ENCODE results near the gene ZNF543.
"Not testable (repeated sequence)": the region's sequence is repeated elsewhere in the genome, so short reads cannot be mapped to it uniquely, and the experiment has no call there.

ZNF543 gene

GRCh38 chr19:57321751-57322150, 1.5 kb downstream of the ZNF543 start:
- no peak for DNase-seq

GRCh38 chr19:57324992-57325391, 4.7 kb downstream of the ZNF543 start:
- DNase-seq, result no peak

DNA sequence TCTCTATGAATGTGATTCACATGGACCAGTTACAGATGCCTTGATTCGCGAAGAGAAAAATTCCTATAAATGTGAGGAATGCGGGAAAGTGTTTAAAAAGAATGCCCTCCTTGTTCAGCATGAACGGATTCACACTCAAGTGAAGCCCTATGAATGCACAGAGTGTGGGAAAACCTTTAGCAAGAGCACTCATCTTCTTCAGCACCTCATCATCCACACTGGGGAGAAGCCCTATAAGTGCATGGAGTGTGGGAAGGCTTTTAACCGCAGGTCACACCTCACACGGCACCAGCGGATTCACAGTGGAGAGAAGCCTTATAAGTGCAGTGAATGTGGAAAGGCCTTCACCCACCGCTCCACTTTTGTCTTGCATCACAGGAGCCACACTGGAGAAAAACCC, 7.7 kb downstream of the ZNF543 start:
- no peak for DNase-seq

- DNase-seq, result no peak
These were observed 13.9 kb downstream of the ZNF543 start for GRCh38 chr19:57334191-57334590.

DNA sequence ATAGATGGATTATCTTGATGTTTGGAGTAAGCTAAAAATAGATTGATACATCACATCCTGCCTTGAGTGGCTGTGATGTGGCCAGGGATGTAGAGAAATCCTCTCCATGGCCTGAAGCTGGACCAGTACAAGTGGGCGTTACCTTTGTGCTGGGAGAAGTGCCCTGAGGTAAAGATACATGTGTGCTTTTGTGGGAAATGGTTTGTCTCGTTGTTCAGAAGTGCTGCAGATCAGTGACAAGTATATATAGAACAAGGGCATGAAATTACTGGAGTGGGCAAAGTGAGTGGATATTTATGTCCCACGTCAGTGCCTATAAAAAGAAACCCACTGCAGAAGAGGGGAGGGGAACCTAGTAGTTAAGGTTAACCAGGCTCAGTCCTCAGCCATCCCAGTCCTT, 18.6 kb downstream of the ZNF543 start:
- DNase-seq, result no peak

DNA sequence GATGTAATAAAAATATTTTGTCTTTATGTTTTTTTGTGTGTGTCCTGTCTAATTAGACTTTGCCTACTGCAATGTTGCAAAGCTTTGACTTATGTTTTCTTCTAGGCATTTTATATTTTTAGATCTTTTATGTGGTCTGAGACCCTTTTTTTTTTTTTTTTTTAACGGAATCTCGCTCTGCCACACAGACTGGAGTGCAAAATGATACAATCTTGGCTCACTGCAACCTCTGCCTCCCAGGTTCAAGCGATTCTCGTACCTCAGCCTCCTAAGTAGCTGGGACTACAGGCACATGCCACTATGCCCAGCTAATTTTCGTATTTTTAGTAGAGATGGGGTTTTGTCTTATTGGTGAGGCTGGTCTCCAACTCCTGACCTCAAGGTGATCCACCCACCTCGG, 22.3 kb downstream of the ZNF543 start:
- DNase-seq, result no peak

DNA sequence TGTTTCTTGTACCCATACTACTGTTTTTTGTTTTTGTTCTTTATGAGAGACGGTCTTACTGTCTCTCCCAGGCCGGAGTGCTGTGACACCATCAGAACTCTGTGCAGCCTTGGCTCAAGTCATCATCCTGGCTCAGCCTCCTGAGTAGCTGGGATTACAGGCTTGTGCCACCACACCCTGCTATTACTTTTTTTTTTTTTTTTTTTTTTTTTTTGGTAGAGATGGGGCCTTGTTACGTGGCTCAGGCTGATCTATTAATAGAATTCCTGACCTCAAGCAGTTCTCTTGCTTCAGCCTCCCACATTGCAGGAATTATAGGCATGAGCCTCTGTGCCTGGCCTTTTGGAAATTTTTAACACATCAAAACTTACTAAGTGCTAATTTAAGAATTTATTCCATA, 27.9 kb downstream of the ZNF543 start:
- DNase-seq, result no peak

DNA sequence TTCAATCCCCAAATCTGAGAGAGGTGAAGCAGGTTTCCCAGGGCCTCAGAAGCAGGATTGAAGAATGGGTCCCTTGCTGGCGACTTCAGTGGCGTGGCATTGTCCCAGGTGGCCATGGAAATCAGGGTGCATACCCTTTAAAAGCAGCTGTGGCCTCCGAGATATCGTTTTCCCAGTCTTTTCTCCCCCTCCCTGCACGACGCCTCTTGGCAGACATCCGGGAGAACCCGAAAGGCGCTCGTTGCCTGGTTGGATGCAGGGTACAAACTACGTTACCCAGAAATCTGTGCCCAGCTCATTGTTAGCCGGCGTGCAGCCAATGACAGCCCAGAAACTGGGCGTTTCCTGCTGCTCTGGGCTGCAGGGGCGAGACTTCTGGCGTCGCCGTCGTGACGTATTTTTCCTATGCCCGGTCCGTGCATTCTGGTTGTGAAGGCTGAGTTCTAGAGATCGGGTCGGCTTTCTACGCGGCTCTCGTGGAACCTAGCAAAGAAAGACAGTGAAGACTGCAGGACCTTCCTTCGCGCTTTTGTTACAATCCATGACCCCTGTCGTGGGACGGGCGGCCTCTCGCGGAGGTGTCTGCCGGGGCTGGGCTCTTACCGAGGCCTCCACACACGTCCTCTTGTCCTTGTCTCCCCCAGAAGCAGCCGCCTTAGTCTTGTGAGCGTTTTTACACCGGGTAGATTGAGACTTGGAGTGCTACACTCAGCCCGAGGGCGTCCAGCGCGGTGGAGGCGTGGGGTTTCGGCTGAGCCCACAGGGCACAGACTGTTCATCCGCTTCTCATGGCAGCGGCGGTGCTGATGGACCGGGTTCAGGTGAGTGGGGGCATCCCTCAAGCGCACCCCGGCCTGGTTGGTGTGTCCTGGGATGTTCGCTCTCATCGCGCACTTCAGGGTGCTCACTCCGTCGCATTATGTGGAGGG, 30.9 kb downstream of the ZNF543 start, which contains the start of gene ZNF304:
Gene ZNF304, plus strand, starts transcription at position 395 of the 929 bp plus-strand sequence. Its CDS starts 394 bp downstream, at position 789.
- DNase-seq, result peak; percentile 82 to 87

GRCh38 chr19:57351867-57352266, 31.6 kb downstream of the ZNF543 start:
- DNase-seq, result no peak

GRCh38 chr19:57355916-57356315, 35.6 kb downstream of the ZNF543 start:
- no peak for DNase-seq

- no peak for DNase-seq
These were observed 37.1 kb downstream of the ZNF543 start for GRCh38 chr19:57357406-57357805.

- DNase-seq, result no peak
These were observed 39.0 kb downstream of the ZNF543 start for GRCh38 chr19:57359300-57359699.

- DNase-seq, result no peak
These were observed 42.1 kb downstream of the ZNF543 start for GRCh38 chr19:57362419-57362818.

DNA sequence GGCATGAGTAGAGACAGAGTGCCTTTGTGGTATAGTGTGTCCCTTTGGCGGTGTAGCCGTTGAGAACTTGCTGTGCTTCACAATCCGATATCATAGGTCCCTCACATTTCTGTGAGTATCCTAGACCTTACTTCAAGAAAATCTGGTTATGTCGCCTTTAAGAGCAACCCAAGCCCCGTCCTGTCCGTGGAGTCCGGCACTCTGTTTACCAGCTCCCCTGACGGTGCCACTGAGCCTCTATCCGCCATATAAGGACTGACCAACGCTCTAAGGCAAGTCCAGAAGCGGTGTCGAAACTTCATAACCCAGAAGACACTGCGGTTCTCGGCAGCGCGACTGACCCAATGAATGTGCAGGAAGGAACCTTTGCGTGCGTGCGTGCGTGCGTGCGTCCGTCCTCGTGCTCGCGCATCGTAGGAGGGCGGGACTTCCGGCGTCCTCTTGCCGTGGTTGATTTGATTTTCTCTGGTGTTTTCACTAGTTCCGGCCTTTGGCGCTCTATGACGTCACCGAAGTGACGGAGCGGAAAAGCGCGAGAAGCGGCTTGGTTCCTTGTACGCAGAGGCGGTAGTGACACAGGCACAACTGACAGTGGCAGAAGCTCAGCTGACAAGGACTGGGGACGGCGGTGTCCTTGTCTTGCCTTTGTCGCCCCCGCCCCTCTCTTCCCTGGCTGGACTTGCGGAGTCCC, 42.9 kb downstream of the ZNF543 start, which contains the start of the genes TRAPPC2B and ZNF547:
Gene TRAPPC2B, plus strand, starts transcription at position 555 of the 691 bp plus-strand sequence. CDS start 1,283 bp downstream, outside the sequence.
Gene ZNF547, plus strand, starts transcription at position 555 of the 691 bp plus-strand sequence. CDS start 5,005 bp downstream, outside the sequence.
- peak; percentile 98 for DNase-seq

GRCh38 chr19:57363688-57364181, 43.5 kb downstream of the ZNF543 start:
- DNase-seq, result no peak

DNA sequence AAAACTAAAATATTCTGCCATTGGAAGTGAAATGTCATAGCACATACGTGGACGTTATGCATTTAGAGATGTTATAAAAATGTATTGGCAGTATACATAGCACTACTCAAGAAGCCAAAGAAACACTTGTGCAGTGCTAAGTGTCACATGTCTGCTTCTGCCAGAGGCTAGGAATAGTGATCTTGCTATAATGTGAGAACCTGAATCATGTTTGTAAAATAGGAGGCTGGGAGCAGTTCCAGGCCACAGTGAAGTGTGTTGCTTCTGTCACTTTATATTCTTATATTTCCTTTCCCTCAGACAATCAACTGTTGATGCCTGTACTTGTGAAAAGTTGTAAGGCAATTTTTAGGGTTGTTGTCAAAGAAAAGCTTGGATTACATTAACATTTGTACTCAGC, 46.5 kb downstream of the ZNF543 start:
- DNase-seq, result no peak

DNA sequence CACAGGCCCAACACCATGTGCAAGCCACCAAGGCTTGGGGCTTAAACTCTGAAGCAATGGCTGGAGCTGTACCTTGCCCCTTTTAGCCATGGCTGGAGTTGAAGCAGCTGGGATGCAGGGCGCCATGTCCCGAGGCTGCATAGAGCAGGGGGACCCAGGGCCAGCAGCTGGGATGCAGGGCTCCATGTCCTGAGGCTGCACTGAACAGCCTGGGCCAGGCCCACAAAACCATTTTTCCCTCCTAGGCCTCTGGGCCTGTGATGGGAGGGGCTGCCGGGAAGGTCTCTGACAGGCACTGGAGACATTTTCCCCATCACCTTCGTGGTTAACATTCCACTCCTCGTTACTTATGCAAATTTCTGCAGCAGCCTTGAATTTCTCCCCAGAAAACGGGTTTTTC, 53.9 kb downstream of the ZNF543 start:
- DNase-seq, result no peak

GRCh38 chr19:57374647-57375046, 54.4 kb downstream of the ZNF543 start:
- DNase-seq, result not testable (repeated sequence)

DNA sequence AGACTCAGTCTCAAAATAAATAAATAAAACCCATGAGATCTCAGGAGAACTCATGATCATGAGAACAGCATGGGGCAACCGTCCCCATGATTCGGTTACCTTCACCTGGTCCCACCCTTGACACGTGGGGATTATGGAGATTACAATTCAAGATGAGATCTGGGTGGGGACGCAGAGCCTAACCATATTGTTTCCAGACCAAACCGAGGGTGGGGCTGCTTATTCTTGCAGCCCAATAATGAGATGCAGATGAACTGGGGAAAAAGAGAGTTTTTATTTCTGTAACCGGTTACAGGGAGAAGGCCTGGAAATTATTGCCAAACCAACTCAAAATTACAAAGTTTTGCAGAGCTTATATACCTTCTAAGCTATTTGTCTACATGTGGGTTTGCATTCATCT, 55.9 kb downstream of the ZNF543 start:
- DNase-seq, result no peak

DNA sequence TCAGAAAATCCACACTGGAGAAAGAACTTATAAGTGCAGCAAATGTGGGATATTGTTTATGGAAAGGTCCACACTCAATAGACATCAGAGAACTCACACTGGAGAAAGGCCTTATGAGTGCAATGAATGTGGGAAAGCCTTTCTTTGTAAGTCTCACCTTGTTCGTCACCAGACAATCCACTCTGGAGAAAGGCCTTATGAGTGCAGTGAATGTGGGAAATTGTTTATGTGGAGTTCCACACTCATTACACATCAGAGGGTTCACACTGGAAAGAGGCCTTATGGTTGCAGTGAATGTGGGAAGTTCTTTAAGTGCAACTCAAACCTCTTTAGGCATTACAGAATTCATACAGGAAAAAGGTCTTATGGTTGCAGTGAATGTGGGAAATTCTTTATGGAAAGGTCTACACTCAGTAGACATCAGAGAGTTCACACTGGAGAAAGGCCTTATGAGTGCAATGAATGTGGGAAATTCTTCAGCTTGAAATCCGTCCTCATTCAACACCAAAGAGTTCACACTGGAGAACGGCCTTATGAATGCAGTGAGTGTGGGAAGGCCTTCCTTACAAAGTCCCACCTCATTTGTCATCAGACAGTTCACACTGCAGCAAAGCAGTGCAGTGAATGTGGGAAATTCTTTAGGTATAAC, 57.4 kb downstream of the ZNF543 start:
- no peak for DNase-seq

Data from activated CD4-positive, alpha-beta T cell treated with anti-CD3 and anti-CD28 coated beads, Interleukin-2, amount 50 U/mL, for 48 hours (primary cell).